ENCODE data around the gene CDH5. TPM values are rescaled to one million over a fixed set of nuclear protein-coding genes. Genes with fewer than 3 reads are reported as not detected.

The CDH5 gene
- total and polyA plus RNA-seq, 2 of the 4 experiments (the other 2 are of a cell fraction), result not detected

- in situ Hi-C loops (cut with MboI; ENCODE audit: low sequenced_read_pairs), result no loop called here
- TF ChIP-seq NFE2L2 (IDR thresholded peaks at IDR 0.05; ENCODE audit: low read depth, low read length) (no peak), POLR2A (IDR thresholded peaks at IDR 0.05; ENCODE audit: low read depth, low read length) (no peak), SMC3 (IDR thresholded peaks at IDR 0.05; ENCODE audit: low read depth, low read length) (no peak), ELK1 (IDR thresholded peaks at IDR 0.05; ENCODE audit: borderline replicate concordance, low read depth, low read length) (no peak), MAFK (IDR thresholded peaks at IDR 0.05; ENCODE audit: low read depth, low read length) (no peak), CTCF (conservative IDR thresholded peaks at IDR 0.05; ENCODE audit: low read depth, low read length) (no peak), CEBPB (IDR thresholded peaks at IDR 0.05; ENCODE audit: low read depth, low read length) (no peak), USF2 (IDR thresholded peaks at IDR 0.05; ENCODE audit: low read depth, low read length) (no peak), BHLHE40 (IDR thresholded peaks at IDR 0.05; ENCODE audit: low read depth, low read length) (no peak), RFX5 (IDR thresholded peaks at IDR 0.05; ENCODE audit: low read depth, low read length) (no peak)
- POLR2A ChIA-PET (ENCODE audit: unreplicated experiment), result no interaction called here
These were observed 20.4 kb downstream of the CDH5 start for GRCh38 chr16:66386629-66387622.

More at GRCh38 chr16:66386629-66387622, 20.4 kb downstream of the CDH5 start:
- H3K79me1 ChIP-seq (ENCODE audit: low read depth in 1 of 2, low read length in 2 of 2), result no peaks in the 10 kb centered on the region
- H2BK15ac ChIP-seq (ENCODE audit: low read depth, low read length), result no peak overlapping the region
- no TSS peak for BruUV-seq (replicated peaks)
- H2AK5ac ChIP-seq (ENCODE audit: low read depth, low read length), result no peak overlapping the region
- no peak overlapping the region for H3K27ac ChIP-seq (ENCODE audit: insufficient read depth, low read length)
- no peak overlapping the region for H2BK120ac ChIP-seq (ENCODE audit: low read depth, low read length)
- H2AFZ ChIP-seq (replicated peaks; ENCODE audit: low read length, poor library complexity), result no peak overlapping the region
- H3K23ac ChIP-seq (ENCODE audit: low read depth, low read length), result no peak overlapping the region
- intact Hi-C loops (cut with micrococcal nuclease) (no loop called here), dilution Hi-C loops (cut with HindIII; ENCODE audit: low sequenced_read_pairs, unreplicated experiment) (no loop called here)
- no peak overlapping the region for H3K4me3 ChIP-seq (ENCODE audit: insufficient read depth, low read depth, low read length)
- no peaks in the 10 kb centered on the region for H4K20me1 ChIP-seq (ENCODE audit: insufficient read depth, low read length)
- H3K27me3 ChIP-seq (ENCODE audit: control insufficient read depth, insufficient read depth, low read length), result peaks cover 14% of the 10 kb centered on the region
- no peaks in the 10 kb centered on the region for H3K36me3 ChIP-seq (ENCODE audit: control insufficient read depth, insufficient read depth, low read length)
- H4K91ac ChIP-seq (ENCODE audit: insufficient read depth, low read depth, low read length), result no peak overlapping the region
- DNase-seq (no peak), ATAC-seq (ENCODE audit: low read depth) (no peak)
- H3K9me1 ChIP-seq (ENCODE audit: insufficient read depth, low read length), result peaks cover 9% of the 10 kb centered on the region
- H4K8ac ChIP-seq (ENCODE audit: low read depth in 2 of 2, low read length in 2 of 2), result no peak overlapping the region
- peaks cover 10% of the 10 kb centered on the region for H3K4me1 ChIP-seq (ENCODE audit: control insufficient read depth, insufficient read depth, low read length)
- H2AK9ac ChIP-seq (replicated peaks; ENCODE audit: low read depth, low read length, poor library complexity), result no peak overlapping the region
- CTCF ChIA-PET, result no interaction called here
- H3K18ac ChIP-seq (ENCODE audit: low read depth, low read length), result no peak overlapping the region
- H2BK5ac ChIP-seq (ENCODE audit: low read depth, low read length, poor library complexity, severe bottlenecking), result no peak overlapping the region
- no peak overlapping the region for H3K4me2 ChIP-seq (ENCODE audit: low read depth, low read length)
- H3K9ac ChIP-seq (ENCODE audit: low read depth, low read length), result no peak overlapping the region
- no peak overlapping the region for H3K4ac ChIP-seq (ENCODE audit: low read depth, low read length)
- H3K14ac ChIP-seq (replicated peaks; ENCODE audit: low read depth, low read length), result no peak overlapping the region
- no peak overlapping the region for H4K5ac ChIP-seq (ENCODE audit: low read depth, low read length)
- H2BK20ac ChIP-seq (ENCODE audit: low read depth, low read length), result no peak overlapping the region
- no peak overlapping the region for H3K56ac ChIP-seq (ENCODE audit: extremely low read depth, insufficient read depth, low read length)
- 76% methylated on average over 8 of the region's 20 CpGs; no CpG with 5 or more reads in 1 of the 2 experiments for WGBS, 2 experiments (ENCODE audit: extremely low coverage in 2 of 2, insufficient read length in 1 of 2)
- H3K9me3 ChIP-seq (ENCODE audit: control insufficient read depth, insufficient read depth, low read length), result no peaks in the 10 kb centered on the region

All from IMR-90 (cell line).